K562 (cell line): Measurements from ENCODE around the gene ECSIT. TPM values are rescaled to one million over a fixed set of nuclear protein-coding genes. Genes with fewer than 3 reads are reported as not detected.

Experiments
- ATAC-seq: fragments of 200-7000 bp; cut with Tn5 transposase; 3 replicates; pipeline ENCODE4 v1.9.1; 2020; ENCODE audit warnings: moderate library complexity
- BruUV-seq: library from RNA; stranded (reverse); fragments of 400-500 nt; replicated peaks from 2 replicates; lab custom pipeline; 2021; lab: Mats Ljungman, UMichigan
- CTCF ChIA-PET: fragments of 300-600 bp; formaldehyde crosslinking; extraction: SDS; loops from one replicate; lab custom pipeline; 2021; ENCODE audit warnings: low intra/inter-chr PET ratio; lab: Yijun Ruan, JAX
- POLR2A ChIA-PET: fragments of 300-600, 350-650 bp; sonication (Branson Sonifier 250); formaldehyde crosslinking; extraction: SDS; loops from one replicate; lab custom pipeline; 2021; ENCODE audit warnings: antibody characterized with exemption, inconsistent platforms; lab: Yijun Ruan, JAX
- DNase-seq, 4 experiments: peaks; one replicate each; pipeline versions ENCODE4 v3.0.0 to v3.0.0-alpha.2; 2011 to 2018; ENCODE audit warnings: low spot score in 3 of 4, mixed read lengths in 3 of 4; ENCODE audit errors: extremely low read depth in 1 of 4
- FAIRE-seq: peaks from 2 replicates; lab custom pipeline; 2011; peaks lifted over from hg19 to GRCh38; lab: Jason Lieb, UNC
- H2AFZ ChIP-seq: 2 replicates; pipeline ENCODE4 v1.6.0; 2011; ENCODE audit warnings: low read depth, low read length, control low read depth, inconsistent platforms
- H3K27ac ChIP-seq: fragments of 200-600 bp; 3 replicates; pipeline ENCODE4 v1.8.0; 2011; ENCODE audit warnings: low read depth, mild to moderate bottlenecking, control low read depth, inconsistent platforms, low read length, moderate library complexity, mixed read lengths; ENCODE audit errors: extremely low read depth
- H3K27me3 ChIP-seq, 2 experiments: fragments of 300-600 bp in 1 of 2; 2 replicates in 1 of 2; 3 replicates in 1 of 2; pipeline versions ENCODE4 v1.6.0 to v1.8.0; 2011; ENCODE audit warnings: inconsistent platforms in 2 of 2, low read length in 2 of 2, mild to moderate bottlenecking in 1 of 2, mixed read lengths in 1 of 2, moderate library complexity in 1 of 2; ENCODE audit not compliant: control insufficient read depth in 2 of 2, insufficient read depth in 2 of 2
- H3K36me3 ChIP-seq: fragments of 300-600 bp; 3 replicates; pipeline ENCODE4 v1.8.0; 2011; ENCODE audit warnings: mild to moderate bottlenecking, low read length, inconsistent platforms; ENCODE audit not compliant: control insufficient read depth, insufficient read depth
- H3K4me1 ChIP-seq, 2 experiments: fragments of 200-600 bp in 1 of 2; replicated peaks in 1 of 2; 2 replicates in 1 of 2; 3 replicates in 1 of 2; pipeline versions ENCODE4 v1.5.1 to v1.8.0; 2011; ENCODE audit warnings: inconsistent platforms in 2 of 2, low read length in 2 of 2, mild to moderate bottlenecking in 1 of 2, mixed read lengths in 1 of 2, moderate library complexity in 1 of 2; ENCODE audit not compliant: control insufficient read depth in 2 of 2, insufficient read depth in 2 of 2
- H3K4me2 ChIP-seq: 2 replicates; pipeline ENCODE4 v1.6.1; 2011; ENCODE audit warnings: low read length, control low read depth, inconsistent platforms, mixed read lengths; ENCODE audit not compliant: insufficient read depth
- H3K4me3 ChIP-seq: fragments of 200-600 bp; sonication (generic), shearing (Covaris generic); 2 replicates; pipeline ENCODE4 v1.5.1; 2016; ENCODE audit warnings: control low read depth, inconsistent platforms
- H3K79me2 ChIP-seq: fragments of 200-600 bp; 3 replicates; pipeline ENCODE4 v1.8.0; 2011; ENCODE audit warnings: low read length, inconsistent platforms; ENCODE audit not compliant: control insufficient read depth, insufficient read depth
- H3K9ac ChIP-seq, 2 experiments: 2 replicates each; pipeline versions ENCODE4 v1.6.0 to v1.6.1; 2011; ENCODE audit warnings: low read depth in 2 of 2, low read length in 2 of 2, control low read depth in 1 of 2, inconsistent platforms in 1 of 2, mild to moderate bottlenecking in 1 of 2, mixed read lengths in 1 of 2; ENCODE audit not compliant: insufficient read depth in 1 of 2
- H3K9me1 ChIP-seq: one replicate; pipeline ENCODE4 v1.6.0; 2011; ENCODE audit warnings: inconsistent platforms, mild to moderate bottlenecking, low read length, moderate library complexity; ENCODE audit not compliant: control insufficient read depth, insufficient read depth
- H3K9me3 ChIP-seq: replicated peaks from 2 replicates; pipeline ENCODE4 v1.5.1; 2011; ENCODE audit warnings: low read depth, low read length, inconsistent platforms; ENCODE audit not compliant: control insufficient read depth, insufficient read depth
- H4K20me1 ChIP-seq: replicated peaks from 2 replicates; pipeline ENCODE4 v1.6.1; 2011; ENCODE audit warnings: low read length, inconsistent platforms, mixed read lengths; ENCODE audit not compliant: control insufficient read depth, insufficient read depth
- C11orf30 ChIP-seq: fragments of 450-650 bp; IDR thresholded peaks from 2 replicates; pipeline ENCODE4 v1.6.1; 2016; ENCODE audit warnings: low read depth, mild to moderate bottlenecking
- CEBPB ChIP-seq: fragments of 450-650 bp; IDR thresholded peaks from 2 replicates; pipeline ENCODE4 v1.6.1; 2016; ENCODE audit warnings: missing genetic modification characterization, missing compliant biosample characterization
- FOXA3 ChIP-seq, 2 experiments: fragments of 450-650 bp in 1 of 2; sonication (generic) in 1 of 2; formaldehyde crosslinking; IDR thresholded peaks in 1 of 2; conservative IDR thresholded peaks in 1 of 2; 2 replicates each; pipeline versions ENCODE4 v1.4.0 to v1.8.0; 2020 to 2022; ENCODE audit warnings: mild to moderate bottlenecking in 2 of 2, missing genetic modification reagents in 1 of 2
- FOXP1 ChIP-seq: sonication (generic); formaldehyde crosslinking; IDR thresholded peaks from 2 replicates; pipeline ENCODE4 v1.8.0; 2022; ENCODE audit warnings: mild to moderate bottlenecking, missing genetic modification reagents
- HNRNPH1 ChIP-seq: fragments of 200-400 bp; formaldehyde crosslinking; optimal IDR thresholded peaks from 2 replicates; pipeline ENCODE3; 2017; ENCODE audit warnings: low read depth, mild to moderate bottlenecking, low read length, moderate library complexity
- L3MBTL2 ChIP-seq: fragments of 450-650 bp; IDR thresholded peaks from 2 replicates; pipeline ENCODE4 v1.6.1; 2016; ENCODE audit warnings: mild to moderate bottlenecking, moderate library complexity
- MCM5 ChIP-seq: fragments of 450-650 bp; IDR thresholded peaks from 2 replicates; pipeline ENCODE4 v1.6.1; 2016; ENCODE audit warnings: low read depth
- MYBL2 ChIP-seq, 2 experiments: fragments of 450-650 bp in 1 of 2; sonication (generic) in 1 of 2; formaldehyde crosslinking in 1 of 2; IDR thresholded peaks; 2 replicates each; pipeline versions ENCODE4 v1.6.1 to v1.8.1; 2017 to 2022; ENCODE audit warnings: borderline replicate concordance in 1 of 2, inconsistent platforms in 1 of 2, low read depth in 1 of 2, mild to moderate bottlenecking in 1 of 2, missing genetic modification reagents in 1 of 2, moderate library complexity in 1 of 2
- NONO ChIP-seq, 2 experiments: fragments of 200-400 bp in 1 of 2; fragments of 450-650 bp in 1 of 2; formaldehyde crosslinking in 1 of 2; IDR thresholded peaks; 2 replicates each; pipeline ENCODE4 v1.6.1; 2017; ENCODE audit warnings: low read depth in 2 of 2, mild to moderate bottlenecking in 2 of 2, moderate library complexity in 2 of 2, low read length in 1 of 2
- NRF1 ChIP-seq, 2 experiments: fragments of 450-650 bp; IDR thresholded peaks in 1 of 2; conservative IDR thresholded peaks in 1 of 2; 2 replicates each; pipeline ENCODE4 v1.6.1; 2014; ENCODE audit warnings: mild to moderate bottlenecking in 2 of 2
- PCBP1 ChIP-seq: fragments of 200-400 bp; formaldehyde crosslinking; IDR thresholded peaks from 2 replicates; pipeline ENCODE4 v1.6.1; 2018; ENCODE audit warnings: mild to moderate bottlenecking, low read depth, low read length; ENCODE audit not compliant: poor library complexity, severe bottlenecking
- PHF20 ChIP-seq: fragments of 450-650 bp; IDR thresholded peaks from 2 replicates; pipeline ENCODE4 v1.6.1; 2018; ENCODE audit not compliant: partially characterized antibody
- RAD21 ChIP-seq, 2 experiments: fragments of 250-450 bp in 1 of 2; fragments of 450-650 bp in 1 of 2; sonication (Bioruptor Pico) in 1 of 2; formaldehyde crosslinking in 1 of 2; IDR thresholded peaks in 1 of 2; conservative IDR thresholded peaks in 1 of 2; 2 replicates each; pipeline versions ENCODE4 v1.4.0 to v1.8.0; 2020 to 2022; ENCODE audit warnings: mild to moderate bottlenecking in 2 of 2, moderate library complexity in 1 of 2
- THAP12 ChIP-seq: fragments of 250-450 bp; sonication (Bioruptor Pico); IDR thresholded peaks from 2 replicates; pipeline ENCODE4 v1.9.0; 2021; ENCODE audit warnings: mild to moderate bottlenecking, inconsistent platforms
- TSC22D4 ChIP-seq: fragments of 450-650 bp; IDR thresholded peaks from 2 replicates; pipeline ENCODE4 v1.6.1; 2016; ENCODE audit warnings: missing genetic modification characterization, missing biosample characterization, control low read depth
- ZNF212 ChIP-seq: fragments of 450-650 bp; formaldehyde crosslinking; IDR thresholded peaks from 2 replicates; pipeline ENCODE4 v1.4.0; 2020; ENCODE audit warnings: mild to moderate bottlenecking
- ZNF644 ChIP-seq: fragments of 200-800 bp; sonication (Bioruptor generic); IDR thresholded peaks from 2 replicates; pipeline ENCODE4 v1.6.1; 2016; ENCODE audit warnings: low read depth, missing genetic modification characterization, missing compliant biosample characterization
- ZNF75A ChIP-seq: fragments of 450-650 bp; formaldehyde crosslinking; IDR thresholded peaks from 2 replicates; pipeline ENCODE4 v1.4.0; 2020; ENCODE audit warnings: mild to moderate bottlenecking
- WGBS: fragments of 100-300 bp; shearing (Covaris generic); methylation state at CpG from one replicate; pipeline ENCODE4 v1.1.6; 2016; ENCODE audit warnings: low coverage, mixed read lengths; ENCODE audit not compliant: insufficient coverage; ENCODE audit errors: missing lambda C conversion rate; 5-methylcytosine and 5-hydroxymethylcytosine counted together
- in situ Hi-C: fragments of 300-500 bp; cut with MboI; formaldehyde crosslinking; loops from 4 replicates; pipeline ENCODE4 v1.15.0; 2018; ENCODE audit warnings: inconsistent platforms, mixed read lengths
- intact Hi-C: fragments of 100-400 bp; cut with micrococcal nuclease; formaldehyde crosslinking; loops from 2 replicates; pipeline ENCODE4 v1.14.2; 2022
- polyA plus RNA-seq, 8 experiments: library from polyadenylated mRNA; depleted of rRNA in 4 of 8; stranded (reverse) in 5 of 8; unstranded in 3 of 8; fragments of >200 nt; fragmentation: Nextera tagmentation in 2 of 8; fragmentation: Illumina TruSeq in 1 of 8; extraction: Ambion mirVana in 2 of 8; extraction: Trizol in 1 of 8; gene quantifications; 2 replicates each; pipeline versions ENCODE4 v1.2.1 to v1.2.3, GENCODE V29; 2011 to 2014; ENCODE audit warnings: inconsistent platforms in 1 of 8, missing spikeins in 1 of 8
- total RNA-seq, 7 experiments: library from RNA; depleted of rRNA in 6 of 7; stranded (reverse); fragments of >200 nt in 6 of 7; fragmentation: Illumina TruSeq in 2 of 7; extraction: Trizol in 2 of 7; gene quantifications; 2 replicates each; pipeline versions ENCODE4 v1.2.1 to v1.2.3, GENCODE V29; 2011 to 2021; ENCODE audit warnings: low replicate concordance in 1 of 7
- TF ChIP-seq, protein P1 (sequence below): sonication (generic); formaldehyde crosslinking; IDR thresholded peaks from 2 replicates; pipeline ENCODE4 v1.5.0; 2020; ENCODE audit warnings: missing genetic modification reagents

The ECSIT gene
- total and polyA plus RNA-seq, 9 of the 15 experiments (the other 6 are each of a cell fraction or from before 2014, with no cell fraction given): 1.1 to 82.5 (median 43.9) TPM

GRCh38 chr19:11560404-11561051, 31.6 kb upstream of the ECSIT start:
- DNase-seq: peak; percentile 68 to 96 (median 80)
- H3K27ac ChIP-seq: peak overlapping the region; percentile 94
- in situ Hi-C loops: no loop called here
- peaks cover 55% of the 10 kb centered on the region for H3K79me2 ChIP-seq
- peaks cover 4% of the 10 kb centered on the region for H3K9me1 ChIP-seq
- ATAC-seq: peak; percentile 77
- peaks cover 8% of the 10 kb centered on the region; the same call in 1 of the 2 replicates for H4K20me1 ChIP-seq
- H3K36me3 ChIP-seq: peaks cover 16% of the 10 kb centered on the region; the same call in 2 of the 3 replicates
- peak; percentile 89 for FAIRE-seq
- peak overlapping the region in 1 of 2 experiments; percentile 92; a peak in 2 of 4 replicates for H3K9ac ChIP-seq
- H3K9me3 ChIP-seq: no peaks in the 10 kb centered on the region
- POLR2A ChIA-PET: interaction anchor here (0.6 to 1.3 kb wide), 4 partner anchors 10 to 63 kb away, joined by 3 to 5 read pairs (median 4); no protein-coding TSS in a partner anchor
- WGBS: 6% methylated on average over 9 of the region's 9 CpGs
- peaks cover 48% of the 10 kb centered on the region in 2 experiments for H3K4me1 ChIP-seq
- H3K4me2 ChIP-seq: peak overlapping the region; percentile 98
- peak overlapping the region; percentile 30; the same call in 1 of the 2 replicates for H2AFZ ChIP-seq
- CTCF ChIA-PET: interaction anchor here (0.6 to 3.1 kb wide), 3 partner anchors 27 to 38 kb away, joined by 3 to 32 read pairs (median 4); partner anchors contain the start of gene ZNF627
- no TSS peak for BruUV-seq
- H3K27me3 ChIP-seq: no peaks in the 10 kb centered on the region
- H3K4me3 ChIP-seq: peak overlapping the region; percentile 88
- intact Hi-C loops: loop anchor here (1.0 to 5.0 kb wide), 2 partner anchors 27 to 137 kb away; no protein-coding TSS in a partner anchor
- no peak; the same call in 1 of the 2 replicates for TF ChIP-seq MYBL2 (IDR thresholded peaks at IDR 0.05; ENCODE audit: low read depth)
- TF ChIP-seq MYBL2 (CRISPR knock-in tag; IDR thresholded peaks at IDR 0.05; ENCODE audit: borderline replicate concordance): no peak
- peak; percentile 52 for TF ChIP-seq C11orf30
- no peak for TF ChIP-seq THAP12 (CRISPR knock-in tag)
- peak; percentile 60; the same call in 1 of the 2 replicates for TF ChIP-seq L3MBTL2
- no peak for TF ChIP-seq NONO (IDR thresholded peaks at IDR 0.05; ENCODE audit: low read depth in 2 of 2, low read length in 1 of 2)
- no peak for TF ChIP-seq PCBP1
- peak; percentile 92 to 96 for TF ChIP-seq RAD21 (CRISPR knock-in tag; conservative IDR thresholded peaks at IDR 0.05 in 1 of 2, IDR thresholded peaks at IDR 0.05 in 1 of 2)
- no peak for TF ChIP-seq ZNF212 (CRISPR knock-in tag)
- peak; percentile 91 for TF ChIP-seq CEBPB (tag)
- TF ChIP-seq FOXA3 (CRISPR knock-in tag; conservative IDR thresholded peaks at IDR 0.05 in 1 of 2, IDR thresholded peaks at IDR 0.05 in 1 of 2): no peak
- TF ChIP-seq ZNF644 (tag): no peak
- no peak for TF ChIP-seq MCM5
- no peak for TF ChIP-seq HNRNPH1
- no peak for TF ChIP-seq TSC22D4 (tag)
- TF ChIP-seq, protein P1, sequence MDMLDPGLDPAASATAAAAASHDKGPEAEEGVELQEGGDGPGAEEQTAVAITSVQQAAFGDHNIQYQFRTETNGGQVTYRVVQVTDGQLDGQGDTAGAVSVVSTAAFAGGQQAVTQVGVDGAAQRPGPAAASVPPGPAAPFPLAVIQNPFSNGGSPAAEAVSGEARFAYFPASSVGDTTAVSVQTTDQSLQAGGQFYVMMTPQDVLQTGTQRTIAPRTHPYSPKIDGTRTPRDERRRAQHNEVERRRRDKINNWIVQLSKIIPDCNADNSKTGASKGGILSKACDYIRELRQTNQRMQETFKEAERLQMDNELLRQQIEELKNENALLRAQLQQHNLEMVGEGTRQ: peak; percentile 34
- no peak for TF ChIP-seq FOXP1
- no peak for TF ChIP-seq NRF1 (conservative IDR thresholded peaks at IDR 0.05 in 1 of 2, IDR thresholded peaks at IDR 0.05 in 1 of 2)
- no peak for TF ChIP-seq ZNF75A (CRISPR knock-in tag)
- no peak for TF ChIP-seq PHF20
